ENCODE data around the gene OSBPL6.

GRCh38 chr2:178296394-178297090, 102.2 kb downstream of the OSBPL6 start:
- TF ChIP-seq FOXA1 (IDR thresholded peaks at IDR 0.05), result no peak
- no peak for TF ChIP-seq HDGF (IDR thresholded peaks at IDR 0.05; ENCODE audit: borderline replicate concordance)
- no peak for TF ChIP-seq PKNOX1 (IDR thresholded peaks at IDR 0.05)
